Peyer's patch (tissue), 4 donors: ENCODE data around the gene NSL1.

Experiments
- POLR2A ChIP-seq, 2 donors: fragments of 450-650 bp; IDR thresholded peaks; one replicate each; pipeline ENCODE4 v1.5.1; 2017; ENCODE audit warnings: antibody characterized with exemption in 2 of 2, mild to moderate bottlenecking in 2 of 2, moderate library complexity in 2 of 2
- TF ChIP-seq, protein P1 (sequence below), 6 experiments: fragments of 450-650 bp in 4 of 6; fragments of 200-600 bp in 2 of 6; sonication (generic) in 1 of 6; IDR thresholded peaks; one replicate each; pipeline ENCODE4 v1.5.1; 2017 to 2019; ENCODE audit warnings: antibody characterized with exemption in 6 of 6, mild to moderate bottlenecking in 3 of 6, moderate library complexity in 1 of 6

DNA sequence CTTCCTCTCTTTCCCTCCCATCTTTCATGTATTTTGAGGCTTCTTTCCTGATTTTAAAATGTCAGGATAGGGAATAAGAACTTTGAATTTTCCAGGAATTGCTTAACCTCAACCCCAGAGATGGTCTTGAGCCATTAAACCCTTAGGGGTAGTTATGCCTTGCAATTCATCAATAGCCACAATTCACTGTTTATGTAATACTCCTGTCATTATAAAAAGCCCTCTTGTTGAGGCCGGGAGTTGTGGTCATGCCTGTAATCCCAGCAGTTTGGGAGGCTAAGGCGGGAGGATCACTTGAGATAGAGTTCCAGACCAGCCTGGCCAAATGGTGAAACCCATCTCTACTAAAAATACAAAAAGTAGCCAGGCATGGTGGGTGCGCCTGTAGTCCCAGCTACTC is 31.4 kb upstream of the NSL1 start:
- TF ChIP-seq, protein P1, sequence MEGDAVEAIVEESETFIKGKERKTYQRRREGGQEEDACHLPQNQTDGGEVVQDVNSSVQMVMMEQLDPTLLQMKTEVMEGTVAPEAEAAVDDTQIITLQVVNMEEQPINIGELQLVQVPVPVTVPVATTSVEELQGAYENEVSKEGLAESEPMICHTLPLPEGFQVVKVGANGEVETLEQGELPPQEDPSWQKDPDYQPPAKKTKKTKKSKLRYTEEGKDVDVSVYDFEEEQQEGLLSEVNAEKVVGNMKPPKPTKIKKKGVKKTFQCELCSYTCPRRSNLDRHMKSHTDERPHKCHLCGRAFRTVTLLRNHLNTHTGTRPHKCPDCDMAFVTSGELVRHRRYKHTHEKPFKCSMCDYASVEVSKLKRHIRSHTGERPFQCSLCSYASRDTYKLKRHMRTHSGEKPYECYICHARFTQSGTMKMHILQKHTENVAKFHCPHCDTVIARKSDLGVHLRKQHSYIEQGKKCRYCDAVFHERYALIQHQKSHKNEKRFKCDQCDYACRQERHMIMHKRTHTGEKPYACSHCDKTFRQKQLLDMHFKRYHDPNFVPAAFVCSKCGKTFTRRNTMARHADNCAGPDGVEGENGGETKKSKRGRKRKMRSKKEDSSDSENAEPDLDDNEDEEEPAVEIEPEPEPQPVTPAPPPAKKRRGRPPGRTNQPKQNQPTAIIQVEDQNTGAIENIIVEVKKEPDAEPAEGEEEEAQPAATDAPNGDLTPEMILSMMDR (IDR thresholded peaks at IDR 0.05), result no peak
- TF ChIP-seq POLR2A (IDR thresholded peaks at IDR 0.05), result no peak
